A549 (cell line): ENCODE measurements around the gene ARL4A.

Experiments used
- CHD2 ChIP-seq: fragments of 150-350 bp; IDR thresholded peaks from 2 replicates; pipeline ENCODE4 v1.6.1; 2014; ENCODE audit warnings: low read length; ENCODE audit not compliant: partially characterized antibody
- MYC ChIP-seq: IDR thresholded peaks from 2 replicates; pipeline ENCODE4 v1.6.1; 2012; ENCODE audit warnings: mild to moderate bottlenecking, inconsistent platforms, low read length, improper control_type of control experiment, borderline replicate concordance
- POLR2A ChIP-seq: IDR thresholded peaks from 2 replicates; pipeline ENCODE4 v1.6.1; 2012; ENCODE audit warnings: mild to moderate bottlenecking, low read length

DNA sequence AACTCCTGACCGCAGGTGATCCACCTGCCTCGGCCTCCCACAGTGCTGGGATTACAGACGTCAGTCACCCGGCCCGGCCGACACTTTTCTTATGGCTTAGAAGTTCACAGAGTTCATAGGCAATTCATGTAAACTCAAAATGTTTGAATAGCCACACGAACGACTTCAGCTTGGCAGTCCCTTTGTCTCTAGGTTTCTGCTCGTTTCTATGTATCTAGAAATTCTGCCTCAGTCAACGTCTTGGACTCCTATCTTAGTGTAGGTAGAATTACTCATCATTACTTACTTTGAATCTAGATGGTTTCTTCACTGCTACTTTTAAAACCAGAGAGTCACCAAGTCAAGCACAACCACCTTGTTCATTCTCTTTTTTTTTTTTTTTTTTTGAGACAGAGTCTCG lies 23.7 kb downstream of the ARL4A start:
- no peak for TF ChIP-seq POLR2A
- no peak for TF ChIP-seq CHD2
- TF ChIP-seq MYC: no peak
